ENCODE measurements around the gene LETM1. TPM values are rescaled to one million over a fixed set of nuclear protein-coding genes. Genes with fewer than 3 reads are reported as not detected.

Gene LETM1
- total RNA-seq, 2 donors from 2014 or later: 32.1 to 63.1 TPM

DNA sequence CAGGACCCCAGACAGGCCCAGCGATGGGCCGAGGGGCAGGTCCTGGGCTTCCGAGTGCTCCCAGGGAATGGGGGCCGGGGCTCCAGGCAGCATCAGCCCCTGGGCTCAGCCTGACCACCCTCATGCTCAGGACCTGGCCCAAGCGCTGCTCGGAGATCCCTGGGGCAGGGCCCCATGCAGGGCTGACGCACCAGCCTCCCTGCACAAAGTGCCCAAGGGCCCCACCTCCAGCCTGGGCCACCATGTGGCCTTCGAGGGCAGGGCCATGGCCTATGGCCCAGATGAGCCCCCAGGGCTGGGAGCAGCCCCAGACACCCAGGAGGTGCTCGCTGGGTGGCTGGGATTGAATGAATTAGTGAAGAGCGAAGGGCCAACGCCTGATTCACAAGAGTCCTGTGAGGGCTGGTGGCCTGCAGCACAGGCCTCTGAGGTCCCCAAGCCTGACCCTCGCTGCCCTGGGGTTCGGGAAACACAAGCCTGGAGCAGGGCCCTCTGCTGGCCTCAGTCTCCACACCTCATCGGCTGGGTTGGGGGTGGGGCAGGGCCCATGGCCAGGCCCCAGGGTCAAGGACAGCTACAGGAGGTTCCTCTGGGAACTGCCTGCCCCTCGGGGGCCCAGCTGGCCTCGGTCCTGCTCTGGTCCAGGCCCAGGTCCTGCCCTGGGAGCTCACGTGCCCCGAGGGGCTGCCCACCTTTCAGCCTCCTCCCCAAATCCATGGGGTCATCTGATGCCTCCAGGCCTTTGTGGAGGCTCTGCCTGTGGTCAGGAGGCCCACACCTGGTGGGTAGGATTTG lies 76.2 kb downstream of the LETM1 start:
- DNase-seq (ENCODE audit: low spot score): no peak
- no peaks in the 10 kb centered on the region for H3K9me3 ChIP-seq
- WGBS: 85% methylated on average over 8 of the region's 18 CpGs
- no peaks in the 10 kb centered on the region for H3K27me3 ChIP-seq (replicated peaks; ENCODE audit: insufficient read depth)
- H3K4me1 ChIP-seq (replicated peaks): no peaks in the 10 kb centered on the region
- TF ChIP-seq POLR2A (IDR thresholded peaks at IDR 0.05) (no peak), POLR2AphosphoS5 (IDR thresholded peaks at IDR 0.05) (no peak)
- no peak overlapping the region for H3K4me3 ChIP-seq
- H3K27ac ChIP-seq: no peak overlapping the region
- intact Hi-C loops (cut with DNase I): no loop called here
- no peaks in the 10 kb centered on the region for H3K36me3 ChIP-seq

DNA sequence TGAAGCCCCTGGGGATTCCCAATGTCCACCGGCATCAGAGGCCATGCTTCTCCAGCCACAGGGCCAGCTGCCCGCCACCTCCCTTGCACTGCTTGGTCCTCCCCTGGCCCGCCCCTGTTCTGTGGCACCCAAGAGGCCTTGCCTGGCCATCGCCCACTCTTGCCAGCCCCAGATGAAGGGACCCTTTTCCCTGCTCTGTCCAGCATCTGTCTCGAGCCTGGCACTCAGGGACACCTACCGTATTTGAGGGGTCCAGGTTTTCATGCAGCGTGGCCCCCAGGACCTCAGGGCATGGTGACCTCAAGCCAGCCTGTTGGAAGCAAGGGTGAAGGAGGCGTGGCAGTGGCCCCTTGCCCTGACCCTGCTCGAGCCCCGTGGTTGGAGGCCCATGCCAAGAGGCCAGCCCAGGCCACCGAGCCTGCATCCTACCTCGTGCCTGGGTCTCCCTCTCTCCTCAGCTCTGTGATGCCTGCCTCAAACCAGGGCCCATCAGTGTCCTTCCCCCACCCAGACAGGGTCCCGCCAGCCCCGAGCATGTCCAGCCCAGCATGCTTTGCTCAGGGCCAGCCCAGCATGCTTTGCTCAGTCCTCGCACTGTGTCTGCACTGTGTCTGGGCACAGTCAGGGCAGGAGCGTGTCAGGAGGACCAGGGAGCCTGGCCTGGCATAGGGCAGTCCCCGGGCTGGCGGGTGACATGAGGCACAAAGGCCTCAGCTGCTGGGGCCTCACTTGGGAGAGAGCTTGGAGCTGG lies 77.1 kb downstream of the LETM1 start:
- no peaks in the 10 kb centered on the region for H3K27me3 ChIP-seq (replicated peaks; ENCODE audit: insufficient read depth)
- no peaks in the 10 kb centered on the region for H3K9me3 ChIP-seq
- no peak overlapping the region for H3K4me3 ChIP-seq
- no peak overlapping the region for H3K27ac ChIP-seq
- H3K4me1 ChIP-seq (replicated peaks): no peaks in the 10 kb centered on the region
- intact Hi-C loops (cut with DNase I): no loop called here
- TF ChIP-seq POLR2AphosphoS5 (IDR thresholded peaks at IDR 0.05) (no peak), POLR2A (IDR thresholded peaks at IDR 0.05) (no peak)
- TF ChIP-seq, protein P1, sequence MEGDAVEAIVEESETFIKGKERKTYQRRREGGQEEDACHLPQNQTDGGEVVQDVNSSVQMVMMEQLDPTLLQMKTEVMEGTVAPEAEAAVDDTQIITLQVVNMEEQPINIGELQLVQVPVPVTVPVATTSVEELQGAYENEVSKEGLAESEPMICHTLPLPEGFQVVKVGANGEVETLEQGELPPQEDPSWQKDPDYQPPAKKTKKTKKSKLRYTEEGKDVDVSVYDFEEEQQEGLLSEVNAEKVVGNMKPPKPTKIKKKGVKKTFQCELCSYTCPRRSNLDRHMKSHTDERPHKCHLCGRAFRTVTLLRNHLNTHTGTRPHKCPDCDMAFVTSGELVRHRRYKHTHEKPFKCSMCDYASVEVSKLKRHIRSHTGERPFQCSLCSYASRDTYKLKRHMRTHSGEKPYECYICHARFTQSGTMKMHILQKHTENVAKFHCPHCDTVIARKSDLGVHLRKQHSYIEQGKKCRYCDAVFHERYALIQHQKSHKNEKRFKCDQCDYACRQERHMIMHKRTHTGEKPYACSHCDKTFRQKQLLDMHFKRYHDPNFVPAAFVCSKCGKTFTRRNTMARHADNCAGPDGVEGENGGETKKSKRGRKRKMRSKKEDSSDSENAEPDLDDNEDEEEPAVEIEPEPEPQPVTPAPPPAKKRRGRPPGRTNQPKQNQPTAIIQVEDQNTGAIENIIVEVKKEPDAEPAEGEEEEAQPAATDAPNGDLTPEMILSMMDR (IDR thresholded peaks at IDR 0.05): no peak
- WGBS: 90% methylated on average over 18 of the region's 18 CpGs
- no peak for DNase-seq (ENCODE audit: low spot score)
- no peaks in the 10 kb centered on the region for H3K36me3 ChIP-seq

DNA sequence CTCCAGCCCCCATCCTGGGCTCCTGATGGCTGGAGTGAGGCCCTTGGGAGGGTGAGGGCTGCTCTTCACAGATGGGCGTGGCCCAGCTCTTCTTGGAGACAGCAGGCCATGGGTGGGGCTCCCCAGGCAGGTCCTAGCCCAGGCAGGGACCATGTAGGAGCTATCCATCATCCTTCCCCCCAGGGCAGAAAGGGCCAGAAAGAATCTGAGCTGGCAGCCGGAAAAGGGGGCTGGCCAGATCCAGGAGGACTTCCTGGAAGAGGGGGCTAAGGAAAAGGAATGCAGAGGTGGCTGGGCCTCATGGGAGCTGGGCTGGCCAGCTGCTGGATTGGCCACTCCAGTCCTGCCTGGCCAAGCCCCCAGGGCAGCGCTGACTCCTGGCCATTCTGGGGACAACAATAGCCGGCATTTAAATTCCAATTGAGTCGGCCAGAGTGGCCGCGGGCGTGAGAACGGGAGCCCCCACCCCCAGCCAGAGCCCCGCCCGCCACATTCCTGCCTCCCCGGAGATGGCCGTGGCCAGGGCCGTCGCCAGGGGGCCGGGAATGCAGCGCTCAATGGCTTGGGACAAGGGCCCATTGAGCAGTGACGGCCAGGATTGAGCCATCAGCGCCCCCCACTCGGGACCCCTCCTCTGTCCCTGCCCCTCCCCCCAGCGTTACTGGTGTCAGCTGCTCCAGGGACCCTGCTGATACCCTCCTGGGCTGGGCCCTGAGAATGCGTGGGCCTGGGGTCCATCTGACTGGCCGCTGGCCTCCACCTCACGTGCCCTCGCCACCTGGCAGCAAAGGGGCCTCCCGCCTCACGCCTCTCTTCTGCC lies 77.9 kb downstream of the LETM1 start:
- intact Hi-C loops (cut with DNase I): no loop called here

DNA sequence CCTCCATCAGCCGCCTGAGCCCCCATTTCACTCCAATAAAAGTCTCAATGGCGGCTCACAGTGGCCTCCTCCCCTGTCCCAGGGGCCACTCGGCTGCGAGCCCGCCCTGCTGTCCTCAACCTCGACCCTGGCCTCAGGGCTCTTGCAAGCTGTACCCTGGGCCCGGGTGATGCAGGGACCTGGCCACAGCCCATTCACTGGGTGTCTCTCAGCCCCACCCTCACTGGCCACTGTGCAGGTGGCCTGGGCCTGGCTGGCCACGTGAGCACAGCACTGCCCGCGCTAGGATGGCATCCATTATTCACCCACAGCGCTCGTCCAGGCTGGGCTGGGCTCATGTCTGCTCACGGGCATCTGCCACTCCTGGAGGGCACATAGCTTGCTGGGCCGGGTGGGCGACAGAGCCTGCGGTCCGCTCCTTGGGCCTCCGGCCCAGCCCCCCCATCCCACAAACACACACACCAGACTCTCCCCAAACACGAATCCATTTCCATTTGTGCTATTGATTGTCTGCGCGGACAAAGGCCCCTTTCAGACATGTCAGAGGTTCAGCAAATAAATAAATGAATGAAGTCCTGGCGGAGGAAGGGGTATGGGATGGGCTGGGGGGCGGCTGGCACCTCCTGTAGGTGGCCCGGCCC lies 79.3 kb downstream of the LETM1 start:
- intact Hi-C loops (cut with DNase I): no loop called here
- H3K4me3 ChIP-seq: no peak overlapping the region
- TF ChIP-seq POLR2AphosphoS5 (IDR thresholded peaks at IDR 0.05): no peak
- TF ChIP-seq POLR2A (IDR thresholded peaks at IDR 0.05): no peak
- TF ChIP-seq, protein P1 (IDR thresholded peaks at IDR 0.05): no peak
- H3K27me3 ChIP-seq (replicated peaks; ENCODE audit: insufficient read depth): no peaks in the 10 kb centered on the region
- no peak overlapping the region for H3K27ac ChIP-seq
- DNase-seq (ENCODE audit: low spot score): no peak
- no peaks in the 10 kb centered on the region for H3K9me3 ChIP-seq
- 88% methylated on average over 24 of the region's 24 CpGs for WGBS
- H3K36me3 ChIP-seq: no peaks in the 10 kb centered on the region
- H3K4me1 ChIP-seq (replicated peaks): no peaks in the 10 kb centered on the region

More for the DNA sequence above, 77.9 kb downstream of the LETM1 start:
- Histone ChIP-seq H3K27ac (no peak overlapping the region), H3K9me3 (no peaks in the 10 kb centered on the region), H3K36me3 (no peaks in the 10 kb centered on the region), H3K4me3 (no peak overlapping the region), H3K27me3 (replicated peaks; ENCODE audit: insufficient read depth) (no peaks in the 10 kb centered on the region), H3K4me1 (replicated peaks) (no peaks in the 10 kb centered on the region)
- no peak for DNase-seq (ENCODE audit: low spot score)
- WGBS: 37% methylated on average over 24 of the region's 27 CpGs
- no peak for TF ChIP-seq POLR2A (IDR thresholded peaks at IDR 0.05)
- TF ChIP-seq, protein P1 (IDR thresholded peaks at IDR 0.05): no peak
- TF ChIP-seq POLR2AphosphoS5 (IDR thresholded peaks at IDR 0.05): no peak

All from prostate gland (tissue), 2 donors.